ENCODE measurements around the gene IFRD2.

The IFRD2 gene

GRCh38 chr3:50261505-50261904, 30.7 kb downstream of the IFRD2 start:
- H3K9me3 ChIP-seq (replicated peaks in 1 of 11), result no peaks in the 10 kb centered on the region
- H3K4me1 ChIP-seq, result peaks cover 25 to 63% (median 43%) of the 10 kb centered on the region in 10 experiments
- peaks cover 23 to 33% (median 31%) of the 10 kb centered on the region in 11 experiments for H3K36me3 ChIP-seq
- H3K9ac ChIP-seq, result peak overlapping the region in 10 of 11 experiments; percentile 24 to 88 (median 86); a peak in 17 of 22 replicates
- peaks cover 6 to 12% (median 11%) of the 10 kb centered on the region in 11 experiments for H3K27me3 ChIP-seq
- H4K20me1 ChIP-seq, result peaks cover 7 to 85% (median 29%) of the 10 kb centered on the region in 11 experiments; a peak in 20 of 22 replicates
- peak overlapping the region in 8 of 11 experiments; percentile 82 to 91 (median 88); a peak in 15 of 22 replicates for H3K27ac ChIP-seq
- H3K4me2 ChIP-seq, result peak overlapping the region in 10 of 11 experiments; percentile 87 to 97 (median 94); a peak in 18 of 22 replicates
- peak overlapping the region in 3 of 10 experiments; percentile 61 to 69 (median 62); a peak in 4 of 20 replicates for H3K4me3 ChIP-seq
- TF ChIP-seq Cebpa-rat (IDR thresholded peaks at IDR 0.05), result no peak

GRCh38 chr3:50260942-50261441, 31.2 kb downstream of the IFRD2 start:
- Histone ChIP-seq H3K27me3 (peaks cover 1 to 7% (median 6%) of the 10 kb centered on the region in 11 experiments; a peak in 18 of 22 replicates), H3K4me1 (peaks cover 25 to 63% (median 44%) of the 10 kb centered on the region in 10 experiments), H4K20me1 (peaks cover 7 to 85% (median 34%) of the 10 kb centered on the region in 11 experiments; a peak in 20 of 22 replicates), H3K9me3 (replicated peaks in 1 of 11) (no peaks in the 10 kb centered on the region), H3K4me3 (peak overlapping the region in 7 of 10 experiments; percentile 61 to 72 (median 62); a peak in 14 of 20 replicates), H3K4me2 (peak overlapping the region; percentile 83 to 97 (median 93)), H3K9ac (peak overlapping the region; percentile 78 to 88 (median 86); a peak in 20 of 22 replicates), H3K27ac (peak overlapping the region in 10 of 11 experiments; percentile 76 to 91 (median 87); a peak in 19 of 22 replicates), H3K36me3 (peaks cover 28 to 38% (median 36%) of the 10 kb centered on the region in 11 experiments)
- TF ChIP-seq Cebpa-rat (IDR thresholded peaks at IDR 0.05), result no peak

GRCh38 chr3:50260027-50260941, 31.9 kb downstream of the IFRD2 start:
- Histone ChIP-seq H3K36me3 (peaks cover 35 to 45% (median 42%) of the 10 kb centered on the region in 11 experiments), H3K27ac (peak overlapping the region; percentile 71 to 91 (median 86); a peak in 21 of 22 replicates), H3K4me3 (peak overlapping the region; percentile 42 to 72 (median 61)), H3K4me2 (peak overlapping the region; percentile 83 to 97 (median 93)), H3K27me3 (peaks cover 0 to under 1% (median 0%) of the 10 kb centered on the region in 11 experiments; a peak in 2 of 22 replicates), H3K9ac (peak overlapping the region; percentile 78 to 88 (median 86)), H4K20me1 (peaks cover 10 to 85% (median 41%) of the 10 kb centered on the region in 11 experiments; a peak in 21 of 22 replicates), H3K9me3 (replicated peaks in 1 of 11) (no peaks in the 10 kb centered on the region), H3K4me1 (peaks cover 28 to 64% (median 48%) of the 10 kb centered on the region in 10 experiments)
- no peak for TF ChIP-seq Cebpa-rat (IDR thresholded peaks at IDR 0.05)

GRCh38 chr3:50259432-50260026, 32.7 kb downstream of the IFRD2 start:
- TF ChIP-seq Cebpa-rat (IDR thresholded peaks at IDR 0.05), result no peak
- no peaks in the 10 kb centered on the region for H3K9me3 ChIP-seq (replicated peaks in 1 of 11)
- peak overlapping the region; percentile 83 to 97 (median 93) for H3K4me2 ChIP-seq
- H3K9ac ChIP-seq, result peak overlapping the region; percentile 78 to 88 (median 86); a peak in 21 of 22 replicates
- peak overlapping the region; percentile 10 to 72 (median 61); a peak in 8 of 20 replicates for H3K4me3 ChIP-seq
- peaks cover 35 to 66% (median 55%) of the 10 kb centered on the region in 10 experiments for H3K4me1 ChIP-seq
- peak overlapping the region in 9 of 11 experiments; percentile 20 to 88 (median 86); a peak in 15 of 22 replicates for H3K27ac ChIP-seq
- no peaks in the 10 kb centered on the region for H3K27me3 ChIP-seq
- H3K36me3 ChIP-seq, result peaks cover 42 to 53% (median 50%) of the 10 kb centered on the region in 11 experiments
- peaks cover 18 to 88% (median 48%) of the 10 kb centered on the region in 11 experiments for H4K20me1 ChIP-seq

GRCh38 chr3:50258979-50259378, 33.2 kb downstream of the IFRD2 start:
- Histone ChIP-seq H3K9ac (peak overlapping the region in 8 of 11 experiments; percentile 15 to 88 (median 86); a peak in 12 of 22 replicates), H4K20me1 (peaks cover 23 to 90% (median 54%) of the 10 kb centered on the region in 11 experiments), H3K4me2 (peak overlapping the region in 7 of 11 experiments; percentile 83 to 97 (median 93); a peak in 9 of 22 replicates), H3K4me1 (peaks cover 41 to 66% (median 54%) of the 10 kb centered on the region in 10 experiments), H3K9me3 (replicated peaks in 1 of 11) (no peaks in the 10 kb centered on the region), H3K27ac (no peak overlapping the region), H3K27me3 (no peaks in the 10 kb centered on the region), H3K4me3 (0 out of 20 replicates have a peak overlapping the region, but pooled peaks of 1 of the 10 experiments have one; percentile 61), H3K36me3 (peaks cover 48 to 58% (median 55%) of the 10 kb centered on the region in 11 experiments)
- TF ChIP-seq Cebpa-rat (IDR thresholded peaks at IDR 0.05), result no peak

DNA sequence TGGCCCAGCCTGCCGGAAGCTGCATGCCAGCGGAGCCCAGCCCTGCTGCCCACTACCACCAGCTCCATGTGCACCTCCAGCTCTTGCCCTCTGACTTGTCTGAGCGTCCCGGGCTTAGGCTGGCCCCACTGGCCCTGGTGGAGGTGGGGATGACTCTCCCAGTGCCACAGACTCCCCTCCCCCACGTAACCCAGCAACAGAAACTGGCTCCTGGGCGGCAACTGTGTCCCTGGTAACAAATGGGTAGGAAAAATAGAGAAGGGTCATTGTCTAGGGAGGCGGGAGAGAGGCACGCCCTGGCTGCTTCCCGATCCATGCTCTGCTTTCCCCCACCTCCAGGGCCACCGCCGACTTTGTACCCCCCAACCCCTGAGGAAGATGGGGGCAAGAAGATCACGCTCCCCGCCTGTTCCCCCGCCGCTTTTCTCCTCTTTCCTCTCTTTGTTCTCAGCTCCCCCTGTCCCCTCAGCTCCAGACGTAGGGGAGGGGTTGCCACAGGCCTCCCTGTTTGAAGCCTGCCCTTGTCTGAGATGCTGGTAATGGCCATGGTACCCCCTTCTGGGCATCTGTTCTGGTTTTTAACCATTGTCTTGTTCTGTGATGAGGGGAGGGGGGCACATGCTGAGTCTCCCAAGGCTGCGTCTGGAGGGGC, 34.1 kb downstream of the IFRD2 start:
- peak overlapping the region in 1 of 11 experiments; percentile 83; a peak in 1 of 22 replicates for H3K4me2 ChIP-seq
- peak overlapping the region in 7 of 11 experiments; percentile 18 to 88 (median 28); a peak in 8 of 22 replicates for H3K9ac ChIP-seq
- H3K27me3 ChIP-seq, result no peaks in the 10 kb centered on the region
- H4K20me1 ChIP-seq, result peaks cover 29 to 92% (median 62%) of the 10 kb centered on the region in 11 experiments
- no peaks in the 10 kb centered on the region for H3K9me3 ChIP-seq (replicated peaks in 1 of 11)
- TF ChIP-seq Cebpa-rat (IDR thresholded peaks at IDR 0.05), result no peak
- peaks cover 46 to 73% (median 59%) of the 10 kb centered on the region in 10 experiments for H3K4me1 ChIP-seq
- peaks cover 50 to 67% (median 64%) of the 10 kb centered on the region in 11 experiments for H3K36me3 ChIP-seq
- H3K27ac ChIP-seq, result no peak overlapping the region; a peak in 1 of 22 replicates
- H3K4me3 ChIP-seq, result no peak overlapping the region

DNA sequence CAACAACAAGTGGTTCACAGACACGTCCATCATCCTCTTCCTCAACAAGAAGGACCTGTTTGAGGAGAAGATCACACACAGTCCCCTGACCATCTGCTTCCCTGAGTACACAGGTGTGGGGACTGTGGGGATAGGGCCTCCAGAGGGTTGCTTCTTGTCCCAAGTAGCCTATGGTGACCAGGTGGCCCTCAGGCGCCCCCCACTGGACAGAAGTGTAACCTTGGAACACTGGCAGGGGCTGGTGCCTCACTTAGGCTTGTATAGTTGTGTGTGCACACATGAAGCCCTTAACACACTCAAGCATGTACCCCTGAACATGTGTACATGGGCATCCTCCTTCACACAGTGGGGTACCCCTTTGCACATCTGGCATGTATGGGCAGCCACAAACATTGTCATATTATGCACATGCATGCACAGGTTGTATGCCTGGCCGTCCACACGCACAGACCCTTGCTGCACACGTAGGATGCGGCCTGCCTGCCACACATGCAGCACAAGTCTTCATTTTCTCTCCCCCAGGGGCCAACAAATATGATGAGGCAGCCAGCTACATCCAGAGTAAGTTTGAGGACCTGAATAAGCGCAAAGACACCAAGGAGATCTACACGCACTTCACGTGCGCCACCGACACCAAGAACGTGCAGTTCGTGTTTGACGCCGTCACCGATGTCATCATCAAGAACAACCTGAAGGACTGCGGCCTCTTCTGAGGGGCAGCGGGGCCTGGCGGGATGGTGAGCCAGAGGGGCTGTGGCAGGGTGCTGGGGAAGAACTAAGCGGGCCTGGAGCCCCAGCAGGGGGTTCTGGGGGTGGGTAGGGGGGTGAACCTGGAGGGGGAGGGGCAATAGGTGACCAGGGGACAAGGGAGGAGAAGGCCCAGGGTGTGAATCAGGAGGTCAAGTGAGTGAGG, 35.0 kb downstream of the IFRD2 start:
- no peak overlapping the region; a peak in 1 of 22 replicates for H3K4me2 ChIP-seq
- no peak overlapping the region for H3K27ac ChIP-seq
- H4K20me1 ChIP-seq, result peaks cover 38 to 92% (median 71%) of the 10 kb centered on the region in 11 experiments
- no peaks in the 10 kb centered on the region for H3K9me3 ChIP-seq (replicated peaks in 1 of 11)
- TF ChIP-seq Cebpa-rat (IDR thresholded peaks at IDR 0.05), result no peak
- H3K4me3 ChIP-seq, result no peak overlapping the region
- H3K36me3 ChIP-seq, result peaks cover 59 to 76% (median 73%) of the 10 kb centered on the region in 11 experiments
- peaks cover 42 to 82% (median 65%) of the 10 kb centered on the region in 10 experiments for H3K4me1 ChIP-seq
- no peaks in the 10 kb centered on the region for H3K27me3 ChIP-seq
- no peak overlapping the region for H3K9ac ChIP-seq
